Stimulated activated CD4-positive, alpha-beta T cell treated with anti-CD3 and anti-CD28 coated beads, Interleukin-2, amount 100 ng/mL, for 24 hours (primary cell): ENCODE data around the gene AGPAT1.

ENCODE experiments used
- DNase-seq, 2 donors: peaks; one replicate each; pipeline ENCODE4 v3.0.0-alpha.2; 2020

AGPAT1 gene

GRCh38 chr6:32185681-32186131 is 9.8 kb upstream of the AGPAT1 start:
- DNase-seq: peak; percentile 64 to 67

DNA sequence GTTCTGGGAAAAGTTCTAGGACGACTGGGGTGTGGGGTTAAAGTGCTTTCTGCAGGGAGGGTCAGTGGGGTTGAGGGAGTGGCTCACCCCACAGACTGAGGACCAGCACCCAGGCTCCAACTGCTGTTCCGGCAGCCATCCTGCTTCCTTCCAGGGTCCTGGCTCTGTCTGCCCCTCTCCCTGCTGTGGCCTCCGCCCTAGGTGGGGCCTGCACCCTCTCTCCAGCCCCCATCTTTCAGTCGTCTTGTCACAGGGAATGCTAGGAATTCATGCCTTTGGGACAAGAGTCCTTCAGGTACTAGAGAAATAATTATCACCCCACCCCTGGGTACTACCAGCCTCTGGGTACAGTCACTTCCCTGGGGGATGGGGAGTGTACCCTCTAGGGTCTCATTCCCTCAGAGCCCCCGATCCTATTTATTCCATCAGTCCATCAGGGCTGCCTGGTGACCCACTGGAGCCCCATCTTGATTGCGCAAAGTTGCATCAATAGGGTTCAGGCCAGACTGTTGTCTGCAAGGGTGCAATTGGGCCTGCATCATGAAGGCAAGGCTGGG is 8.3 kb upstream of the AGPAT1 start, which contains the start of gene AGER:
Gene AGER, minus strand, starts transcription at position 170 of the 557 bp plus-strand sequence. Its CDS starts 31 bp downstream, at position 139.
- no peak for DNase-seq

- no peak for DNase-seq
These were observed 7.7 kb upstream of the AGPAT1 start for GRCh38 chr6:32183483-32184083.

DNA sequence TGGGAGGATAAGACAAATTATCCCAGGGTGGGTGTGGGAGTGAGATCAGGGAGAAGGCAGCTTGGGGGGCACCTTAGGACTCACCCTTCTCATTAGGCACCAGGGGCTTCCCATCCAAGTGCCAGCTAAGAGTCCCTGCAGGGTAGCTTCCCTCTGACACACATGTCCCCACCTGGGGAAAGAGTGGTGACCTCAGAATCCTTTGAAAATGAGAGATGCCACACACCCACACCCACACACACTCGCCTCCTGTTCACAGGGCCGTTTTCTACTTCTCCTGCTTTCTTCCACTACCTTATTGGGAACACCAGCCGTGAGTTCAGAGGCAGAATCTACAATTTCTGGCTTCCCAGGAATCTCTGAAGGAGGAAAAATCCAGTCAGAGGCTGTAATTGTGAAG is 7.1 kb upstream of the AGPAT1 start:
- DNase-seq: no peak

DNA sequence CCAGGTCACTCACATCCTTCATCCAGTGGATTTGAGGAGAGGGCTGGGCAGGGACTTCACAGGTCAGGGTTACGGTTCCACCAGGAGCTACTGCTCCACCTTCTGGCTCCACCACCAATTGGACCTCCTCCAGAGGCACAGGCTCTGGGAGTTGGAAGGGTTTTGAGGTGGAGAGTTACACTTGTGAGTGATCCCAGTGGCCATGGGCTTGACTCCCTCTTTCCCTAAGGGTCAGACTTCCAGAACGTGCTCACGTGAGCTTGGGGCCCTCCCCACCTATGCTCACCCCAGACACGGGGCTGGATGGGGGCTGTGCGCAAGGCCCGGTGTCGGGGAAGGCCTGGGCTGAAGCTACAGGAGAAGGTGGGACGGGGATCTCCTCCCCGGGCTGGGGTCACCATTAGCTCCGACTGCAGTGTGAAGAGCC is 6.7 kb upstream of the AGPAT1 start:
- no peak for DNase-seq

DNA sequence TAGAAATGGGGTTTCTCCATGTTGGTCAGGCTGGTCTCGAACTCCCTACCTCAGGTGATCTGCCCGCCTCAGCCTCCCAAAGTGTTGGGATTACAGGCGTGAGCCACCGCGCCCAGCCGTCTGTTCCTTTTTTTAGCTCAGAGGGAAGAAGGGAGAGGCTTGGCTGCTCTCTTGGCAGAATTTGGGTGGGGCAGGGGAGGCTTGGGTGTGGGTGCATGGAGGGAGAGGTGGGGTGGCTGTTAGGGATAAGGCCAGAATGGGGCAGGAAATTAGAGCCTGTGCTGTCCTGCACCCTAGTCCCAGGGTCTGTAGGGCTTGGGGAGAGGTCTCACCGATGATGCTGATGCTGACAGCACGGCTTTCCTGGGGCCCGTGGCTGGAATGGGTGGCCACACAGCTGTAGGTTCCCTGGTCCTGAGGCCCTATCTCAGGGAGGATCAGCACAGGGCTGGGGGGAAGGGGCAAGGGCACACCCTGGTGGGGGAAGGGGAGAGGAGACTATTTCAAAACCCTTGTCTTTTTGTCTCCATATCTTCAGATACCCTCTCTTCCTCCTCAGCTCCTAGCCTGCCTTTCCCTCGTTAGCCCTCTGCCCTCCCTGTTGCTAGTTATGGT is 6.1 kb upstream of the AGPAT1 start:
- DNase-seq: no peak

GRCh38 chr6:32181148-32181702 is 5.3 kb upstream of the AGPAT1 start:
- no peak for DNase-seq

GRCh38 chr6:32179766-32180405 is 4.0 kb upstream of the AGPAT1 start:
- no peak for DNase-seq

DNA sequence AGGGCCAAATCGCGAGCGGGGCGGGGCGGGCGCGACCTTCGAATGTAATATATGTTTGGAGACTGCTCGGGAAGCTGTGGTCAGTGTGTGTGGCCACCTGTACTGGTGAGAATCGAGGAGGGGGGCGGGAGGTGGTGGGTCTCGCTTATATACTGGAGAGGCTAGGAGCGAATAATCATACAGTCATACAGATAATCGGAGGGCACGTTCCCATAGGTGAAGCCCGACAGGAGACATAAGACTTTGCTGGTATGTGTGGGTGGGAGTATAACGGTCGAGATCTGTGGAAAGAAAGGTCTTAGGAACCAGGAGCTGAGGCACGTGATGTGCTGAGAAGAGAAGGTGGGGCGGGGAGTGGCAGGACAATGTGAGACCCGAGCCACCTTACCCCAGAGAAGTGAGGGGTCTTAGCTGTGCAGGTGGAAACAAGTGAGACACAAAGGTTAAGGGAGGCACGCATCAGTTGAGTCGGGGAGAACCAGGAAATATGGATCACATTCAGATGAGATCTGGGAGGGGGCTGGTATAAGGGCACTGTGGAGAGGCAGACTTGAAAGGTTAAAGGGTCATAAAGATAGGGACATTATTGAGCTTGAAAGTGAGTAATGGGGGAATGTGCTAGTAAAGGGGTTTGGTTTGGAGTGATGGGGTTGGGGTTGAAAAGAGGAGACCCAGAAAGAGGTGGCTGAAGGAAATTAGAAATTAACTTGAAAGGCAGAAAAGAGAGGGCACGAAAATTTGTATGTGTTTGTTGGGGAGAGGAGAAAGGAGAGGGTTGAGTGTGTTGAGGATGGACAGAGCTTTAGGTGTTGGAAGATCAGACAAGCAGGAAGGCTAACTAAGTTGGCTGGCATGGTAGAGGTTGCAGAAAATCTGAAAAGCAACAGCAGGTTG is 2.9 kb upstream of the AGPAT1 start:
- no peak for DNase-seq

DNA sequence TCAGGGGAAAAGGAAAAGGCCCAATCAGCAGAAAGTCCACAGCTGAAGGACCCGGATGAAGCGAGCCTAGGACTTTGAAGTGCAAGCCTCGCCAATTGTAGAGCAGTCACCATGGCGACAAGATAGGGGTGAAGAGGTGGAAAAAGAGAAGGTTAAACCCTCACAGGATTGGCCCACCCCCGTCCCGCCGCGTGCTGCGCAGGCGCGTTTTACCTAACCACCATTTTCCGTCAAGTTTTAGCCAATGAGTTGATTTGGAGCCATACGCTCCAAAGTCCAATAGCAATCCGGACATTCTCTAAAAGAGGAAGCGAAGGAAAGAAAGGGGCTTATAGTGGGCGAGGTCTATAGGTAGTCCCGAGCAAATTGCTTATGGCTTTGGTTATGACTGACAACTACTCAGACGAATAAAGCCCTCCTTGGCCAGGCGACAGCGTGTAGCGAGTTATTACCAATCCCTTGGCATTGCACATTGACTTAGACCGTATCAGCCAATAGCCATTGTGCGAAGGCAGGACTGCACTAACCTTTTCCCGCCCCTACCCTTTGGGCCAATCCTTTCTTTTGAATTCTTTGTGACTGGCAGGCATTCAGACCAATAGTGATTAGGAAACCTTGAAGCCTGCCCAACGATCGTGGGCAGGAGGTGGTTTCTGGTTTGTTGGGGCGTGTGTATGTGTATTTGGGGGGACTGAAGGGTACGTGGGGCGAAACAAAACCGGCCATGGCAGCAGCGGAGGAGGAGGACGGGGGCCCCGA is 2.1 kb upstream of the AGPAT1 start, which contains the start of gene RNF5:
Gene RNF5, plus strand, starts transcription at position 618 of the 759 bp plus-strand sequence. Its CDS starts 107 bp downstream, at position 725.
- DNase-seq: peak; percentile 87 to 92

DNA sequence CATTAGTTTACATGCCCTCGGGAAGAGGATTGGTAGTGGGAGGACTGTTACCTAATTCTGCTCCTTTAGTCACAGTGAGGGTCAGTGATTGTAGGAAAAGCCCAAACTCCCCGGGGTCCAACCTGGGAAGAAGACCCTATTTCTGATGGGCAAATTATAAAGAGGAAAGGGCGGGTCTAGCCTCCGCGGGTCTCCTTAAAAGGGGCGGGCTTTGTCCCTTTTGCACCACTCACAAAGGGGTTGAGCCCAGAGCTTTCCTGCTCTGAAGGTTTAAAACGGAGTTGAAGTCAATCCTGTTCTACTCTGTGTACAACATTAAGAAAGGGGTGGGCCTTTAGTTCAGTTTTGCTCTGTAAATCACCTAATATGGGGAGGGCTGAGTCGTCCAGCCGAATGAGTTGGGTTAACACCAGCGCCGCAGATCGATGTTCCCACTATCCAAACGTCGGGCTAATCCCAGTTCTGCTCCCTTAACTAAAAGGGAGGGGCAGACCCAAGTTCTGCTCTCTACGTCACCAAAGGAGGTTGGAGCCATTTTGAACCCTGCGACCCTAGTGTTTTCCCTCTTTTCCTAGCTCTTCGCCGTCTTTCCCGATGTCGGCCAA is 1.4 kb upstream of the AGPAT1 start:
- DNase-seq: peak; percentile 40 to 42

GRCh38 chr6:32176476-32177182 is 745 bp upstream of the AGPAT1 start:
- DNase-seq: no peak

DNA sequence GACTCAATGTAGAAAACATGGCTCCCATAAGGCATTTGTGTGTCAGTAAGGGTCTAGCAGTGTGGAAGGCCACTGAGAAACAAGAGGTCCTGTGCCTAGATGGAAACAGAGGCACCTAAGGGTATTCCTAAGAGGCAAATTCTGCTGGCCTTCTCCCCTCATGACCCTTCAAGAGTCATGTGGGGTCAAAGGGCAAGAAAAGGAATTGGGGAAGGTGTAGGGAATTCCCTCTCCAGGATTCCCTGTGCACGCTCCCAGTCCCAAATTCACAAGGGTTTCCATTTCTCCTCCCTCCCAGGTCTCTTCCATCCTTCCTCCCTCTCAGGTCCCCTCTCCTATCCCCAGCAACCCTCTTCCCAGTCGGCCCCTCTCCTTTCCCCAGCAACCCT is 568 bp downstream of the AGPAT1 start:
- no peak for DNase-seq

DNA sequence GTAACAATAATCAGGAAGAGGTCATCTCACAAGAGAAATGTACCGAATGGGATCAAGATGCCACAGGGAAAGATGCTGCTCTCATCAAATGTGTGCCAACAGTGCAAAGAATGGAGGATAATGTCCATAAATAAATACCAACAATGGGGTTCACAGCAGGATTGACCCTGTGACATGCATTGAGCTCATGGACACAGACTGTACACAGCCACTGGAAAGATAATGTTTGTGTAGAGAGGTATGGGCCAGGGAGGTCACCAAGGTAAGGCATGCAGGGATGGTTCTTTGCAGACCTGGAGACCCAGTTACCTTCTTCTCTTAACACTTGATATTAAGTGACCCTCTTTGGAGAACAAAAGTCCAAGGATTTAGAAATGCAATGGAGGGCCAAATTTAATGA is 1.5 kb downstream of the AGPAT1 start:
- DNase-seq: no peak

GRCh38 chr6:32173051-32173727 is 2.7 kb downstream of the AGPAT1 start:
- no peak for DNase-seq

DNA sequence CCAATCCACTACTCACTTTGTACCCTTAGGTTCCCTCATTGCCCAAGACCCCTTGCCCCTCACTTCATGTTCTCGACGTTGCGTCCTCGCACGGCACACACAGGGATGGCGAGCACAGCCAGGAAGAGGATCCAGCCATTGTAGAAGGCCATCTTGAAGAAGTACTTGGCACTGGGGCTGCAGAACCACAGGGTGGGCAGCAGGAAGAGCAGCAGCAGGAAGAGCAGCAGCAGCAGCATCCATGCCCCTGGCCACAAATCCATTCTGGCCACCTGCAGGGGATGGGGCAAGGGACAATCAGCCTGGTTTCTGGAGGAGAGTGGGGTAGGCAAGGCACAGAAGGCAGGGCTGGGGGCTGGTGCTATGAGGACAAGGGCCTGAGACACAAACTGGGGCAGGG is 4.7 kb downstream of the AGPAT1 start:
- no peak for DNase-seq

- DNase-seq: no peak
These were observed 5.6 kb downstream of the AGPAT1 start for GRCh38 chr6:32170294-32170693.

DNA sequence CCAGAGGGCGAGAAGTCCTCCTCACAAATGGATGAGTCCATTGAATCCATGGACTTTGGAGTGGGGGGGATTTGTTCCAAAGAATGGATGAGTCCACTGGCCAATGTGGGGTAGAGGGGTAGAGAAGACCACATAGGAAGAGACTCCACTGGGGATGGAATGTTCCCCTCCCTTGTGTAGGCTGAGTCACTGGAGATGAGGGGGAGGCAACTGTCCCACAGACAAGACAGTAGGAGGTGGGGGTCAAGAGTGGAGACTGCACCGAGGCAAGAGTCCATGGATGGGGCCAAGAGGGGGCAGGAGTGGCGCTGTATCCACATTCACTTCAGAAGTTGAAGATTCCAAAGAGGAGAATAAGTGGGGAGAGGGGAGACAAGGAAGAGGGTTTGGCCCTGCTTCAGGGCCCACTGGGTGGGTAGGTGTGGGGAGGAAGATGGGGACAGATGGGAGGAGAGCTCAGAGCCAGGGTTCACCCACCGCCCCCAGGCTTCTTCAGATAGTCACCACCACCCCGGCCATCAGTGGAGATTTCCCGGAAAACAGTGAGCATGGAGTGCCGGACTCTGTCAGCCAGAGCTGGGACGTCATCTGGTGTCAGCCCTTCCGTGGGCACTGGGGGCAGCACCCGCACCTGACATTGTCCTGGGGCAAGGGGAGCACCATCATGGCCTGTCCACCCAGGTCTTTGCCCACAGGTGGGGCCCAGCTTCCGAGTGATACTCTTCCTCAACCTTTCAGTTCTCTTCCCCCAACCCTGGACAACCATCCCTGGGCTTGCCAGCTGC is 6.9 kb downstream of the AGPAT1 start:
- DNase-seq: no peak

DNA sequence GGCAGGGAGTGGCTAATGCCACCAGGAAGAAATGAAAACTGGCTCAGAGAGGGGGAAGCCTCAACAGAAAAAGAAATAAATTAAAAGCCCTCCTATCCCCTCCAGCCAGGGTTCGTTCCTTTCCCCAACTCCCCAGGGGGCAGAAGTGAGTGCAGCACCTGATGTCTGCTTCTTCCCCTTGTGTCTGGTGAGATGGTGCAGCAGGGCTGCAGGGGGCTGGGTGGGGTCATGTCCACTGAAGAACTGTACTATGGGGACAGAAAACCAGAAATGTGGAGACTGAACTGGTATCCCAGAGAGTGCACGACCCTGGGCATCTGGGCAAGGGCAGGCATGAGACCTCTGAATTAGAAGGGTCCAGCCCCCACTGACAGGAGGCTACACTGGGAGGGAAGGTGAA is 7.5 kb downstream of the AGPAT1 start:
- DNase-seq: no peak
